PC-9 (cell line): ENCODE measurements around the gene IL6R.

ENCODE experiments used
- CTCF ChIP-seq: fragments of 200-600 bp; sonication (generic); conservative IDR thresholded peaks from 2 replicates; pipeline ENCODE4 v1.6.1; 2017; ENCODE audit warnings: mixed run types, antibody characterized with exemption, mild to moderate bottlenecking, moderate library complexity
- EZH2 ChIP-seq: fragments of 200-600 bp; sonication (generic); IDR thresholded peaks from 2 replicates; pipeline ENCODE4 v1.8.0; 2017; ENCODE audit warnings: antibody characterized with exemption, low read depth

GRCh38 chr1:154423304-154423987, 18.3 kb downstream of the IL6R start:
- TF ChIP-seq EZH2 (no peak), CTCF (no peak)
